PC-3 (cell line): ENCODE data around the gene ATP2B2.

Experiments used
- EZH2 ChIP-seq: fragments of 300-600 bp; sonication (generic); IDR thresholded peaks from one replicate; pipeline ENCODE4 v1.6.1; 2017; ENCODE audit warnings: antibody characterized with exemption, mild to moderate bottlenecking, low read length; ENCODE audit not compliant: unreplicated experiment
- TF ChIP-seq, protein P1 (sequence below): fragments of 300-600 bp; sonication (generic); conservative IDR thresholded peaks from 2 replicates; pipeline ENCODE4 v1.5.1; 2017; ENCODE audit warnings: antibody characterized with exemption, low read depth, mild to moderate bottlenecking, low read length

DNA sequence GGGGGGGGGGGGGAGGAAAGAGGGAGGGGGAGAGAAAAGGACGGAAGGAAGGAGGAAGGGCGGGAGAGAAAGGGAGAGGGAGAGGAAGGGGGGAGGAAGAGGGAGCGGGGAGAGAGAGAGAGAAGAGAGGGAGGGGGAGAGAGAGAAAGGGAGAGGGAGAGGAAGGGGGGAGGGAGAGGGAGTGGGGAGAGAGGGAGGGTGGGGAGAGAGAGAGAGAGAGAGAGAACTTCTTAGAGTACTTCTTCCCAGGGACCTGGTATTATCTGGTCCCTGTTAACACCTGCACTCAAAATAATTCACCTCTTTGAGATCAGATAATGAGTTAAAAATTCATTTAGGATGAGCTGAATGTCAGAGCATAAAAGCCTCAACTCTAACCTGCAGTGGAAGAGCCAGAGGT, 185.6 kb downstream of the ATP2B2 start:
- TF ChIP-seq, protein P1, sequence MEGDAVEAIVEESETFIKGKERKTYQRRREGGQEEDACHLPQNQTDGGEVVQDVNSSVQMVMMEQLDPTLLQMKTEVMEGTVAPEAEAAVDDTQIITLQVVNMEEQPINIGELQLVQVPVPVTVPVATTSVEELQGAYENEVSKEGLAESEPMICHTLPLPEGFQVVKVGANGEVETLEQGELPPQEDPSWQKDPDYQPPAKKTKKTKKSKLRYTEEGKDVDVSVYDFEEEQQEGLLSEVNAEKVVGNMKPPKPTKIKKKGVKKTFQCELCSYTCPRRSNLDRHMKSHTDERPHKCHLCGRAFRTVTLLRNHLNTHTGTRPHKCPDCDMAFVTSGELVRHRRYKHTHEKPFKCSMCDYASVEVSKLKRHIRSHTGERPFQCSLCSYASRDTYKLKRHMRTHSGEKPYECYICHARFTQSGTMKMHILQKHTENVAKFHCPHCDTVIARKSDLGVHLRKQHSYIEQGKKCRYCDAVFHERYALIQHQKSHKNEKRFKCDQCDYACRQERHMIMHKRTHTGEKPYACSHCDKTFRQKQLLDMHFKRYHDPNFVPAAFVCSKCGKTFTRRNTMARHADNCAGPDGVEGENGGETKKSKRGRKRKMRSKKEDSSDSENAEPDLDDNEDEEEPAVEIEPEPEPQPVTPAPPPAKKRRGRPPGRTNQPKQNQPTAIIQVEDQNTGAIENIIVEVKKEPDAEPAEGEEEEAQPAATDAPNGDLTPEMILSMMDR = no peak
- TF ChIP-seq EZH2 = no peak
